HepG2 (cell line): ENCODE measurements around the gene BPIFA2. TPM values are rescaled to one million over a fixed set of nuclear protein-coding genes. Genes with fewer than 3 reads are reported as not detected.

Source experiments
- ATAC-seq: fragments of 200-7000 bp; cut with Tn5 transposase; 3 replicates; pipeline ENCODE4 v1.9.1; 2020; ENCODE audit warnings: mild to moderate bottlenecking, moderate library complexity
- BruUV-seq: library from RNA; stranded (reverse); fragments of 400-500 nt; replicated peaks from 2 replicates; lab custom pipeline; 2021; lab: Mats Ljungman, UMichigan
- CTCF ChIA-PET: fragments of 300-600 bp; formaldehyde crosslinking; extraction: SDS; loops from one replicate; lab custom pipeline; 2021; ENCODE audit warnings: low total read pairs, inconsistent platforms, low intra/inter-chr PET ratio; lab: Yijun Ruan, JAX
- POLR2A ChIA-PET: fragments of 350-600 bp; sonication (Branson Sonifier 250); formaldehyde crosslinking; loops from one replicate; lab custom pipeline; 2020; ENCODE audit warnings: antibody characterized with exemption, inconsistent platforms; lab: Yijun Ruan, JAX
- DNase-seq: peaks from one replicate; pipeline ENCODE4 v3.0.0-alpha.2; 2015; ENCODE audit warnings: low spot score
- FAIRE-seq: peaks from 3 replicates; lab custom pipeline; 2011; peaks lifted over from hg19 to GRCh38; lab: Jason Lieb, UNC
- H2AFZ ChIP-seq: one replicate; pipeline ENCODE4 v1.6.1; 2011; ENCODE audit warnings: low read length, inconsistent platforms
- H3K27ac ChIP-seq: fragments of 300-600 bp; 3 replicates; pipeline ENCODE4 v1.8.0; 2011; ENCODE audit warnings: mixed run types, mild to moderate bottlenecking, mixed read lengths, low read length, inconsistent platforms; ENCODE audit not compliant: insufficient read depth; ENCODE audit errors: extremely low read length
- H3K27me3 ChIP-seq, 2 experiments: fragments of 200-600 bp in 1 of 2; 2 replicates in 1 of 2; 3 replicates in 1 of 2; pipeline versions ENCODE4 v1.6.0 to v1.8.0; 2011; ENCODE audit warnings: low read length in 2 of 2, mild to moderate bottlenecking in 2 of 2, moderate library complexity in 2 of 2, inconsistent platforms in 1 of 2; ENCODE audit not compliant: insufficient read depth in 2 of 2, control insufficient read depth in 1 of 2
- H3K36me3 ChIP-seq, 2 experiments: fragments of 200-600 bp in 1 of 2; replicated peaks in 1 of 2; 2 replicates in 1 of 2; 3 replicates in 1 of 2; pipeline versions ENCODE4 v1.5.1 to v1.8.0; 2011; ENCODE audit warnings: low read length in 2 of 2, inconsistent platforms in 1 of 2; ENCODE audit not compliant: insufficient read depth in 2 of 2, control insufficient read depth in 1 of 2
- H3K4me1 ChIP-seq: 2 replicates; pipeline ENCODE4 v1.5.1; 2012; ENCODE audit warnings: low read length, inconsistent platforms; ENCODE audit not compliant: insufficient read depth
- H3K4me2 ChIP-seq: 2 replicates; pipeline ENCODE4 v1.6.0; 2011; ENCODE audit warnings: low read depth, low read length, inconsistent platforms
- H3K4me3 ChIP-seq, 3 experiments: fragments of 200-600 bp in 1 of 3; sonication (generic), shearing (Covaris generic) in 1 of 3; replicated peaks in 1 of 3; 2 replicates each; pipeline ENCODE4 v1.5.1; 2011 to 2016; ENCODE audit warnings: low read length in 3 of 3, inconsistent platforms in 2 of 3, low read depth in 2 of 3, mild to moderate bottlenecking in 2 of 3, control low read depth in 1 of 3, mixed read lengths in 1 of 3; ENCODE audit not compliant: insufficient read depth in 1 of 3
- H3K79me2 ChIP-seq: one replicate; pipeline ENCODE4 v1.6.1; 2011; ENCODE audit warnings: low read length, inconsistent platforms; ENCODE audit not compliant: insufficient read depth
- H3K9ac ChIP-seq: 2 replicates; pipeline ENCODE4 v1.6.0; 2011; ENCODE audit warnings: mild to moderate bottlenecking, low read depth, low read length, inconsistent platforms; ENCODE audit not compliant: insufficient read depth
- H3K9me3 ChIP-seq: 2 replicates; pipeline ENCODE4 v1.5.1; 2012; ENCODE audit warnings: mild to moderate bottlenecking, low read length
- H4K20me1 ChIP-seq: 2 replicates; pipeline ENCODE4 v1.6.0; 2011; ENCODE audit warnings: inconsistent platforms, mild to moderate bottlenecking, low read length, moderate library complexity; ENCODE audit not compliant: insufficient read depth
- ARHGAP35 ChIP-seq: sonication (generic); formaldehyde crosslinking; IDR thresholded peaks from 2 replicates; pipeline ENCODE4 v1.9.0; 2022; ENCODE audit warnings: mild to moderate bottlenecking, inconsistent platforms, moderate library complexity, missing genetic modification reagents, borderline replicate concordance
- CTCF ChIP-seq: sonication (generic); formaldehyde crosslinking; IDR thresholded peaks from 2 replicates; pipeline ENCODE4 v1.5.0; 2020; ENCODE audit warnings: mild to moderate bottlenecking, missing genetic modification reagents, moderate library complexity
- ERF ChIP-seq: IDR thresholded peaks from 2 replicates; pipeline ENCODE4 v1.6.1; 2018; ENCODE audit warnings: missing biosample characterization, missing genetic modification reagents
- HMGXB3 ChIP-seq: sonication (generic); formaldehyde crosslinking; IDR thresholded peaks from 2 replicates; pipeline ENCODE4 v1.4.0; 2020; ENCODE audit warnings: missing genetic modification reagents, borderline replicate concordance
- KLF12 ChIP-seq: sonication (generic); formaldehyde crosslinking; IDR thresholded peaks from 2 replicates; pipeline ENCODE4 v1.4.0; 2020; ENCODE audit warnings: missing genetic modification reagents, borderline replicate concordance
- RAD21 ChIP-seq: fragments of 450-650 bp; formaldehyde crosslinking; IDR thresholded peaks from 2 replicates; pipeline ENCODE4 v1.5.0; 2020; ENCODE audit warnings: mild to moderate bottlenecking
- REST ChIP-seq, 2 experiments: IDR thresholded peaks; 2 replicates each; pipeline ENCODE4 v1.6.1; 2011 to 2012; ENCODE audit warnings: low read length in 2 of 2, borderline replicate concordance in 1 of 2, low read depth in 1 of 2, mild to moderate bottlenecking in 1 of 2, moderate library complexity in 1 of 2
- SRSF9 ChIP-seq: fragments of 200-400 bp; formaldehyde crosslinking; IDR thresholded peaks from 2 replicates; pipeline ENCODE4 v1.6.1; 2018; ENCODE audit warnings: borderline replicate concordance, mild to moderate bottlenecking, low read depth, low read length; ENCODE audit not compliant: insufficient read depth, poor library complexity, severe bottlenecking
- TAF1 ChIP-seq: sonication (generic); formaldehyde crosslinking; IDR thresholded peaks from 2 replicates; pipeline ENCODE4 v1.4.0; 2020; ENCODE audit warnings: missing genetic modification reagents
- TEAD3 ChIP-seq: optimal IDR thresholded peaks from 2 replicates; pipeline ENCODE3; 2016; ENCODE audit warnings: borderline replicate concordance
- YEATS2 ChIP-seq: sonication (generic); formaldehyde crosslinking; IDR thresholded peaks from 2 replicates; pipeline ENCODE4 v1.4.0; 2020; ENCODE audit warnings: missing genetic modification reagents, borderline replicate concordance
- ZFAT ChIP-seq: sonication (generic); formaldehyde crosslinking; conservative IDR thresholded peaks from 2 replicates; pipeline ENCODE4 v1.8.1; 2023; ENCODE audit warnings: missing genetic modification reagents, inconsistent platforms
- ZNF780A ChIP-seq: sonication (generic); formaldehyde crosslinking; IDR thresholded peaks from 2 replicates; pipeline ENCODE4 v1.8.0; 2022; ENCODE audit warnings: mild to moderate bottlenecking, missing genetic modification reagents, moderate library complexity
- WGBS: methylation state at CpG from one replicate; pipeline ENCODE4 v1.1.6; 2017; ENCODE audit warnings: low lambda C conversion rate; 5-methylcytosine and 5-hydroxymethylcytosine counted together
- in situ Hi-C: cut with HindIII; loops from 2 replicates; pipeline ENCODE4 v1.10.0; 2017; ENCODE audit warnings: low pct_unique_long_range_greater_than_20kb; ENCODE audit not compliant: extremely low pct_ligation_motif_present
- intact Hi-C: fragments of 100-400 bp; cut with micrococcal nuclease; formaldehyde crosslinking; loops from one replicate; pipeline ENCODE4 v1.10.0; 2022; ENCODE audit not compliant: unreplicated experiment
- polyA plus RNA-seq, 8 experiments: library from polyadenylated mRNA; depleted of rRNA in 3 of 8; stranded (reverse) in 7 of 8; unstranded in 1 of 8; fragments of >200 nt; fragmentation: Illumina TruSeq in 4 of 8; extraction: Trizol in 4 of 8; gene quantifications; 2 replicates each; pipeline versions ENCODE4 v1.2.1 to v1.2.3, GENCODE V29; 2011 to 2016; ENCODE audit warnings: low read depth in 4 of 8, missing spikeins in 1 of 8, mixed read lengths in 1 of 8; ENCODE audit not compliant: insufficient read depth in 1 of 8
- total RNA-seq, 5 experiments: library from RNA; depleted of rRNA; stranded (reverse); fragments of >200 nt; fragmentation: Illumina TruSeq; extraction: Trizol; gene quantifications; 2 replicates each; pipeline ENCODE4 v1.2.3, GENCODE V29; 2016; ENCODE audit warnings: low read depth in 1 of 5

Gene BPIFA2
- total and polyA plus RNA-seq, 2 of the 13 experiments (the other 11 are each of a cell fraction or from before 2014, with no cell fraction given), result not detected

GRCh38 chr20:33211817-33212424, 44.0 kb downstream of the BPIFA2 start:
- CTCF ChIA-PET, result interaction anchor here (0.8 to 3.6 kb wide), 4 partner anchors 43 to 309 kb away, joined by 3 to 21 read pairs (median 5); no protein-coding TSS in a partner anchor
- H4K20me1 ChIP-seq, result peaks cover 12% of the 10 kb centered on the region; the same call in 1 of the 2 replicates
- no peaks in the 10 kb centered on the region for H3K4me1 ChIP-seq
- no TSS peak for BruUV-seq
- H3K9me3 ChIP-seq, result no peaks in the 10 kb centered on the region
- no peak overlapping the region for H2AFZ ChIP-seq
- H3K4me3 ChIP-seq, result no peak overlapping the region
- POLR2A ChIA-PET, result no interaction called here
- ATAC-seq (peak; percentile 94), FAIRE-seq (peak; percentile 96), DNase-seq (peak; percentile 78)
- 3% methylated on average over 5 of the region's 5 CpGs for WGBS
- no peak overlapping the region for H3K4me2 ChIP-seq
- in situ Hi-C loops, result loop anchor here (10.0 kb wide), 1 partner anchor 307 kb away; no protein-coding TSS in a partner anchor
- H3K79me2 ChIP-seq, result no peaks in the 10 kb centered on the region
- no peak overlapping the region for H3K9ac ChIP-seq
- no peaks in the 10 kb centered on the region for H3K36me3 ChIP-seq
- no peak overlapping the region for H3K27ac ChIP-seq
- intact Hi-C loops, result loop anchor here (1.0 to 5.0 kb wide), 3 partner anchors 116 to 420 kb away; no protein-coding TSS in a partner anchor
- H3K27me3 ChIP-seq, result peaks cover 2 to 4% of the 10 kb centered on the region in 2 experiments; a peak in 1 of 5 replicates
- no peak for TF ChIP-seq ZFAT
- TF ChIP-seq HMGXB3 (CRISPR knock-in tag), result 0 out of 2 replicates have a peak, but pooled peaks have one; percentile 23
- 0 out of 2 replicates have a peak, but pooled peaks have one; percentile 21 for TF ChIP-seq TAF1 (CRISPR knock-in tag)
- no peak for TF ChIP-seq ZNF780A (CRISPR knock-in tag)
- TF ChIP-seq TEAD3 (CRISPR knock-in tag), result peak; percentile 61
- peak; percentile 83 for TF ChIP-seq CTCF (CRISPR knock-in tag)
- TF ChIP-seq YEATS2 (CRISPR knock-in tag), result 0 out of 2 replicates have a peak, but pooled peaks have one; percentile 56
- TF ChIP-seq RAD21 (CRISPR knock-in tag), result peak; percentile 52
- TF ChIP-seq SRSF9, result no peak
- no peak for TF ChIP-seq ARHGAP35 (CRISPR knock-in tag)
- no peak for TF ChIP-seq KLF12
- TF ChIP-seq REST (IDR thresholded peaks at IDR 0.05; ENCODE audit: borderline replicate concordance in 1 of 2, low read depth in 1 of 2, low read length in 2 of 2), result peak; percentile 13 to 78
- peak; percentile 56; the same call in 1 of the 2 replicates for TF ChIP-seq ERF
